NT2/D1 (cell line): ENCODE results near the gene XIRP1.

Experiments used
- DNase-seq: peaks from one replicate; pipeline ENCODE4 v3.0.0-alpha.2; 2011; ENCODE audit warnings: low read depth, low spot score
- H3K27me3 ChIP-seq: 2 replicates; pipeline ENCODE4 v1.6.0; 2011; ENCODE audit warnings: mild to moderate bottlenecking; ENCODE audit not compliant: insufficient read length, insufficient read depth
- H3K36me3 ChIP-seq: 2 replicates; pipeline ENCODE4 v1.6.1; 2011; ENCODE audit warnings: mild to moderate bottlenecking, low read length, mixed read lengths; ENCODE audit not compliant: insufficient read depth, insufficient read length
- H3K4me1 ChIP-seq: 2 replicates; pipeline ENCODE4 v1.5.1; 2011; ENCODE audit not compliant: insufficient read depth, insufficient read length
- H3K4me3 ChIP-seq: 2 replicates; pipeline ENCODE4 v1.5.1; 2011; ENCODE audit warnings: low read depth; ENCODE audit not compliant: insufficient read length
- H3K9ac ChIP-seq: 2 replicates; pipeline ENCODE4 v1.6.0; 2011; ENCODE audit warnings: low read depth; ENCODE audit not compliant: insufficient read length
- H3K9me3 ChIP-seq: 2 replicates; pipeline ENCODE4 v1.5.1; 2011; ENCODE audit warnings: mild to moderate bottlenecking, low read length; ENCODE audit not compliant: insufficient read depth
- SUZ12 ChIP-seq: IDR thresholded peaks from 2 replicates; pipeline ENCODE4 v1.6.1; 2011; ENCODE audit not compliant: insufficient read length, insufficient read depth; ENCODE audit errors: extremely low read depth
- YY1 ChIP-seq: IDR thresholded peaks from 2 replicates; pipeline ENCODE4 v1.6.1; 2011; ENCODE audit not compliant: insufficient read length, insufficient read depth
- ZNF274 ChIP-seq: IDR thresholded peaks from 2 replicates; pipeline ENCODE4 v1.6.1; 2011; ENCODE audit warnings: mild to moderate bottlenecking, low read depth, low read length

The XIRP1 gene

GRCh38 chr3:39141171-39141995 is 51.0 kb downstream of the XIRP1 start:
- H3K36me3 ChIP-seq, result peaks cover 69% of the 10 kb centered on the region
- TF ChIP-seq ZNF274 (no peak), SUZ12 (no peak), YY1 (no peak)
- no peak overlapping the region for H3K4me3 ChIP-seq
- peaks cover 3% of the 10 kb centered on the region for H3K4me1 ChIP-seq
- H3K27me3 ChIP-seq, result no peaks in the 10 kb centered on the region
- no peaks in the 10 kb centered on the region for H3K9me3 ChIP-seq
- no peak for DNase-seq
- no peak overlapping the region for H3K9ac ChIP-seq

- Histone ChIP-seq H3K36me3 (peaks cover 60% of the 10 kb centered on the region), H3K4me3 (no peak overlapping the region), H3K4me1 (no peaks in the 10 kb centered on the region), H3K27me3 (no peaks in the 10 kb centered on the region), H3K9me3 (no peaks in the 10 kb centered on the region), H3K9ac (no peak overlapping the region)
- TF ChIP-seq YY1, result no peak
- TF ChIP-seq SUZ12, result no peak
- no peak for TF ChIP-seq ZNF274
- no peak for DNase-seq
Observed at GRCh38 chr3:39140341-39140971, 51.9 kb downstream of the XIRP1 start.

GRCh38 chr3:39139442-39139841 is 53.0 kb downstream of the XIRP1 start:
- TF ChIP-seq YY1 (no peak), SUZ12 (no peak), ZNF274 (no peak)
- no peaks in the 10 kb centered on the region for H3K9me3 ChIP-seq
- no peaks in the 10 kb centered on the region for H3K27me3 ChIP-seq
- H3K4me1 ChIP-seq, result no peaks in the 10 kb centered on the region
- peaks cover 50% of the 10 kb centered on the region for H3K36me3 ChIP-seq
- H3K4me3 ChIP-seq, result no peak overlapping the region
- no peak overlapping the region for H3K9ac ChIP-seq
- DNase-seq, result no peak

- no peaks in the 10 kb centered on the region for H3K4me1 ChIP-seq
- H3K9ac ChIP-seq, result no peak overlapping the region
- TF ChIP-seq ZNF274, result no peak
- TF ChIP-seq YY1, result no peak
- TF ChIP-seq SUZ12, result no peak
- no peak overlapping the region for H3K4me3 ChIP-seq
- no peaks in the 10 kb centered on the region for H3K9me3 ChIP-seq
- DNase-seq, result no peak
- H3K36me3 ChIP-seq, result peaks cover 45% of the 10 kb centered on the region
- H3K27me3 ChIP-seq, result no peaks in the 10 kb centered on the region
Observed at GRCh38 chr3:39138804-39139415, 53.5 kb downstream of the XIRP1 start.

GRCh38 chr3:39137991-39138803 is 54.2 kb downstream of the XIRP1 start:
- no peak for TF ChIP-seq YY1
- no peak for TF ChIP-seq ZNF274
- no peak for TF ChIP-seq SUZ12
- DNase-seq, result no peak
- H3K36me3 ChIP-seq, result peaks cover 37% of the 10 kb centered on the region

GRCh38 chr3:39137435-39137936 is 54.9 kb downstream of the XIRP1 start:
- no peaks in the 10 kb centered on the region for H3K4me1 ChIP-seq
- H3K27me3 ChIP-seq, result no peaks in the 10 kb centered on the region
- H3K36me3 ChIP-seq, result peaks cover 30% of the 10 kb centered on the region
- H3K9ac ChIP-seq, result no peak overlapping the region
- no peaks in the 10 kb centered on the region for H3K9me3 ChIP-seq
- no peak overlapping the region for H3K4me3 ChIP-seq
- TF ChIP-seq YY1, result no peak
- no peak for TF ChIP-seq ZNF274
- TF ChIP-seq SUZ12, result no peak
- no peak for DNase-seq

More at GRCh38 chr3:39137991-39138803, 54.2 kb downstream of the XIRP1 start:
- no peak overlapping the region for H3K9ac ChIP-seq
- H3K27me3 ChIP-seq, result no peaks in the 10 kb centered on the region
- H3K4me1 ChIP-seq, result no peaks in the 10 kb centered on the region
- H3K4me3 ChIP-seq, result no peak overlapping the region
- H3K9me3 ChIP-seq, result no peaks in the 10 kb centered on the region
